Spleen (tissue), 11 donors: ENCODE data around the gene LCORL. TPM values are rescaled to one million over a fixed set of nuclear protein-coding genes. Genes with fewer than 3 reads are reported as not detected.

Experiments used
- DNase-seq: peaks from one replicate; pipeline ENCODE4 v3.0.0-alpha.2; 2020
- H3K27ac ChIP-seq, 8 donors: fragments of 200-600 bp; sonication (generic) in 7 of 8; 1 replicate in 4 of 8; 2 replicates in 4 of 8; pipeline versions ENCODE4 v1.5.0 to v1.8.0; 2016 to 2021; ENCODE audit warnings: inconsistent platforms in 4 of 8, mild to moderate bottlenecking in 4 of 8, moderate library complexity in 1 of 8
- H3K27me3 ChIP-seq, 7 donors: fragments of 200-600 bp; sonication (generic) in 6 of 7; replicated peaks in 1 of 7; 1 replicate in 4 of 7; 2 replicates in 3 of 7; pipeline versions ENCODE4 v1.5.0 to v1.8.0; 2016 to 2021; ENCODE audit warnings: inconsistent platforms in 3 of 7, mild to moderate bottlenecking in 1 of 7
- H3K36me3 ChIP-seq, 6 donors: fragments of 200-600 bp; sonication (generic) in 5 of 6; 1 replicate in 4 of 6; 2 replicates in 2 of 6; pipeline versions ENCODE4 v1.5.0 to v1.8.0; 2016 to 2021; ENCODE audit warnings: inconsistent platforms in 2 of 6
- H3K4me1 ChIP-seq, 6 donors: fragments of 200-600 bp; sonication (generic) in 5 of 6; 1 replicate in 3 of 6; 2 replicates in 3 of 6; pipeline versions ENCODE4 v1.5.0 to v1.8.0; 2016 to 2021; ENCODE audit warnings: inconsistent platforms in 3 of 6
- H3K4me3 ChIP-seq, 8 donors: fragments of 200-600 bp; sonication (generic) in 7 of 8; 1 replicate in 4 of 8; 2 replicates in 4 of 8; pipeline versions ENCODE4 v1.5.0 to v1.8.0; 2016 to 2021; ENCODE audit warnings: inconsistent platforms in 4 of 8, mild to moderate bottlenecking in 4 of 8, moderate library complexity in 2 of 8
- H3K9me3 ChIP-seq, 8 donors: fragments of 200-600 bp; sonication (generic) in 7 of 8; 1 replicate in 4 of 8; 2 replicates in 4 of 8; pipeline versions ENCODE4 v1.5.0 to v1.8.0; 2016 to 2021; ENCODE audit warnings: inconsistent platforms in 4 of 8
- POLR2A ChIP-seq, 3 donors: fragments of 450-650 bp; IDR thresholded peaks; one replicate each; pipeline ENCODE4 v1.5.1; 2017; ENCODE audit warnings: antibody characterized with exemption in 3 of 3, mild to moderate bottlenecking in 1 of 3
- POLR2AphosphoS5 ChIP-seq, 3 donors: sonication (generic); formaldehyde crosslinking; IDR thresholded peaks; one replicate each; pipeline ENCODE4 v1.5.1; 2017; ENCODE audit warnings: antibody characterized with exemption in 3 of 3
- WGBS, 5 donors: extraction: QIAGEN DNeasy Blood & Tissue Kit in 3 of 5; methylation state at CpG; one replicate each; pipeline versions ENCODE4 v1.1.5 to v1.1.7; 2013 to 2018; 5-methylcytosine and 5-hydroxymethylcytosine counted together
- intact Hi-C: fragments of 100-400 bp; cut with DNase I; formaldehyde crosslinking; loops from one replicate; pipeline ENCODE4 v1.15.0; 2023; ENCODE audit warnings: low total_unique reads
- polyA plus RNA-seq, 3 donors: library from polyadenylated mRNA; stranded (reverse); fragments of 200-250 nt; gene quantifications; one replicate each; pipeline ENCODE4 v1.2.1, GENCODE V29; 2013
- total RNA-seq, 7 donors: library from RNA; depleted of rRNA in 3 of 7; stranded (reverse); fragments of >200 nt in 3 of 7; fragmentation: NEBNext Ultra II Directional in 4 of 7; extraction: Animal tissue kit (Norgen Biotek cat#: 25700) in 4 of 7; gene quantifications; one replicate each; pipeline versions ENCODE4 v1.1.0 to v1.2.1, GENCODE V29; 2016 to 2021
- TF ChIP-seq, protein P1 (sequence below), 11 experiments: fragments of 200-600 bp in 7 of 11; fragments of 450-650 bp in 4 of 11; sonication (generic) in 4 of 11; IDR thresholded peaks in 8 of 11; conservative IDR thresholded peaks in 3 of 11; 1 replicate in 7 of 11; 2 replicates in 4 of 11; pipeline versions ENCODE4 v1.4.0 to v1.8.0; 2016 to 2021; ENCODE audit warnings: antibody characterized with exemption in 11 of 11, inconsistent platforms in 4 of 11, mild to moderate bottlenecking in 1 of 11
- donor health status: healthy with polysubstance abuse.
- donor health status: DM: no; HTN: no; CAD: no; lungs with moderate emphysema.
- donor health status: DM: no; HTN: no; CAD: no.
- donor health status: Bipolar disorder and iron deficiency.
- donor health status: healthy.
- donor health status: DM: no; HTN: no; CAD: no.
- donor health status: DM: yes; HTN: yes; CAD: no.

LCORL gene
- total and polyA plus RNA-seq, 10 donors, result 1.8 to 48.7 (median 22.6) TPM

DNA sequence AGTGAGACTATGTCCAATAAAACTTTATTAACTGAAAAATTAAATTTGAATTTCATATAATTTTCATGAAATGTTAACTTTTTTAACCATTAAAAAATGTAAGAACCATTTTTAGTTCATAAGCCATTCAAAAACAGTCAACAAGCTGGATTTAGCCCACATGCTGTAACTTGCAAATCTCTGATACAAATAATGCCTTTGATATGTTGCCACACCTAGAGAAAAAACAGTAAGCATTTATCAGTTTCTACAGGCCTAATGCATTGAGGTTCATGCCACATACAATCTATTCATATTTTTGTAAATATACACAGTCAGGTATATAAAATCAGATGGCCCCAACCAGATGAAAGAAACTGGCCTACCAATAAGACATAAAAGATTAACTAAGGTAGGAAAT is 52.8 kb downstream of the LCORL start:
- no peaks in the 10 kb centered on the region for H3K9me3 ChIP-seq
- intact Hi-C loops, result no loop called here
- no peak for DNase-seq
- no peaks in the 10 kb centered on the region for H3K27me3 ChIP-seq
- no peak overlapping the region for H3K4me3 ChIP-seq
- TF ChIP-seq, protein P1, sequence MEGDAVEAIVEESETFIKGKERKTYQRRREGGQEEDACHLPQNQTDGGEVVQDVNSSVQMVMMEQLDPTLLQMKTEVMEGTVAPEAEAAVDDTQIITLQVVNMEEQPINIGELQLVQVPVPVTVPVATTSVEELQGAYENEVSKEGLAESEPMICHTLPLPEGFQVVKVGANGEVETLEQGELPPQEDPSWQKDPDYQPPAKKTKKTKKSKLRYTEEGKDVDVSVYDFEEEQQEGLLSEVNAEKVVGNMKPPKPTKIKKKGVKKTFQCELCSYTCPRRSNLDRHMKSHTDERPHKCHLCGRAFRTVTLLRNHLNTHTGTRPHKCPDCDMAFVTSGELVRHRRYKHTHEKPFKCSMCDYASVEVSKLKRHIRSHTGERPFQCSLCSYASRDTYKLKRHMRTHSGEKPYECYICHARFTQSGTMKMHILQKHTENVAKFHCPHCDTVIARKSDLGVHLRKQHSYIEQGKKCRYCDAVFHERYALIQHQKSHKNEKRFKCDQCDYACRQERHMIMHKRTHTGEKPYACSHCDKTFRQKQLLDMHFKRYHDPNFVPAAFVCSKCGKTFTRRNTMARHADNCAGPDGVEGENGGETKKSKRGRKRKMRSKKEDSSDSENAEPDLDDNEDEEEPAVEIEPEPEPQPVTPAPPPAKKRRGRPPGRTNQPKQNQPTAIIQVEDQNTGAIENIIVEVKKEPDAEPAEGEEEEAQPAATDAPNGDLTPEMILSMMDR (IDR thresholded peaks at IDR 0.05 in 8 of 11, conservative IDR thresholded peaks at IDR 0.05 in 3 of 11), result no peak
- TF ChIP-seq POLR2AphosphoS5 (IDR thresholded peaks at IDR 0.05) (no peak), POLR2A (IDR thresholded peaks at IDR 0.05) (no peak)
- H3K27ac ChIP-seq, result no peak overlapping the region
- H3K4me1 ChIP-seq, result no peaks in the 10 kb centered on the region
- H3K36me3 ChIP-seq, result no peaks in the 10 kb centered on the region

DNA sequence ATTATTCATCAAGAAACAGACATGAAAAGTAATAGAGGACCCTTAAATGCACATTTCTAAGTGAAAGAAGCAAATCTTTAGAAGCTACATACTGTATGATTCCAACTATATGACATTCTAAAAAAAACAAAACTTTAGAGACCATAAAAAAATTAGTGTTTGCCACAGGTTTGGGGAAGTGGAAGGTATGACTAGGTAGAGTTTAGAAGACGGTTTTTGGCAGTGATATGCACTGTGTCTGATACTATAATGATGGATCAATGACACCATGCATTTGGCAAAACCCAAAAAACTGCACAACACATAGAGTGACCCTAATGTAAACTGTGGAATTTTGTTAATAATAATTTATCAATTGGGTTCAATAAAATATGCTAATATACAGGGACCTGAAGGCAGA is 54.5 kb downstream of the LCORL start:
- Histone ChIP-seq H3K27me3 (no peaks in the 10 kb centered on the region), H3K27ac (no peak overlapping the region), H3K36me3 (peaks cover 0 to 3% (median 0%) of the 10 kb centered on the region in 6 donors), H3K9me3 (no peaks in the 10 kb centered on the region), H3K4me1 (no peaks in the 10 kb centered on the region), H3K4me3 (no peak overlapping the region)
- 84 to 100% (median 88%) methylated on average over 1 of the region's 1 CpG for WGBS, 5 donors
- no peak for TF ChIP-seq POLR2AphosphoS5 (IDR thresholded peaks at IDR 0.05)
- TF ChIP-seq, protein P1 (IDR thresholded peaks at IDR 0.05 in 8 of 11, conservative IDR thresholded peaks at IDR 0.05 in 3 of 11), result no peak
- TF ChIP-seq POLR2A (IDR thresholded peaks at IDR 0.05), result no peak
- no peak for DNase-seq
- intact Hi-C loops, result no loop called here

DNA sequence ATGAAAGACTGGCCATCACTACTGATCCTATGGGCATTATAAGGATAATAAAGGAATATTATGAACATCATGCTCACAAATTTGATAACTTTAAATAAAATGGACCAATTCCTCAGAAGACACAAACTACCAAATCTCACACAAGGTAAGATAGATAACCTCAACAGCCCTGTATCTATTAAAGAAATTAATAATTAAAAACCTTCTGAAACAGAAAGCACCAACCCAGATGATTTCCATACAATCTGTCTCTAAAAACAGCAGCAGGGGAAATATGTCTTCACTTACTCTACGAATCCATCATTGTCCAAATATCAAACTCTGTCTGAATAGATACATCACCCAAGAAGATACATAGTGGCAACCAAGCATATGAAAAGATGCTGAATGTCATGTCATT is 55.2 kb downstream of the LCORL start:
- H3K27me3 ChIP-seq, result no peaks in the 10 kb centered on the region

GRCh38 chr4:17964576-17964975 is 57.0 kb downstream of the LCORL start:
- Histone ChIP-seq H3K4me1 (no peaks in the 10 kb centered on the region), H3K9me3 (no peaks in the 10 kb centered on the region), H3K4me3 (no peak overlapping the region), H3K36me3 (peaks cover 0 to 28% (median 0%) of the 10 kb centered on the region in 6 donors), H3K27ac (no peak overlapping the region), H3K27me3 (no peaks in the 10 kb centered on the region)
- TF ChIP-seq, protein P1 (IDR thresholded peaks at IDR 0.05 in 8 of 11, conservative IDR thresholded peaks at IDR 0.05 in 3 of 11), result no peak
- TF ChIP-seq POLR2A (IDR thresholded peaks at IDR 0.05), result no peak
- TF ChIP-seq POLR2AphosphoS5 (IDR thresholded peaks at IDR 0.05), result no peak
- DNase-seq, result no peak
- intact Hi-C loops, result no loop called here
- 90 to 94% (median 94%) methylated on average over 7 of the region's 7 CpGs for WGBS, 5 donors

More for the DNA sequence above, 55.2 kb downstream of the LCORL start:
- no peaks in the 10 kb centered on the region for H3K9me3 ChIP-seq
- no peaks in the 10 kb centered on the region for H3K4me1 ChIP-seq
- TF ChIP-seq, protein P1 (IDR thresholded peaks at IDR 0.05 in 8 of 11, conservative IDR thresholded peaks at IDR 0.05 in 3 of 11), result no peak
- no peak for TF ChIP-seq POLR2AphosphoS5 (IDR thresholded peaks at IDR 0.05)
- no peak for TF ChIP-seq POLR2A (IDR thresholded peaks at IDR 0.05)
- H3K4me3 ChIP-seq, result no peak overlapping the region
- WGBS, 5 donors, result 93 to 100% (median 98%) methylated on average over 1 of the region's 1 CpG
- no peak for DNase-seq
- intact Hi-C loops, result no loop called here
- no peak overlapping the region for H3K27ac ChIP-seq
- peaks cover 0 to 11% (median 0%) of the 10 kb centered on the region in 6 donors for H3K36me3 ChIP-seq
